K562 (cell line): Measurements from ENCODE around the gene USF2. TPM values are rescaled to one million over a fixed set of nuclear protein-coding genes. Genes with fewer than 3 reads are reported as not detected.

Source experiments
- ATAC-seq: fragments of 200-7000 bp; cut with Tn5 transposase; 3 replicates; pipeline ENCODE4 v1.9.1; 2020; ENCODE audit warnings: moderate library complexity
- BruUV-seq: library from RNA; stranded (reverse); fragments of 400-500 nt; replicated peaks from 2 replicates; lab custom pipeline; 2021; lab: Mats Ljungman, UMichigan
- CTCF ChIA-PET: fragments of 300-600 bp; formaldehyde crosslinking; extraction: SDS; loops from one replicate; lab custom pipeline; 2021; ENCODE audit warnings: low intra/inter-chr PET ratio; lab: Yijun Ruan, JAX
- POLR2A ChIA-PET: fragments of 300-600, 350-650 bp; sonication (Branson Sonifier 250); formaldehyde crosslinking; extraction: SDS; loops from one replicate; lab custom pipeline; 2021; ENCODE audit warnings: antibody characterized with exemption, inconsistent platforms; lab: Yijun Ruan, JAX
- DNase-seq, 4 experiments: peaks; one replicate each; pipeline versions ENCODE4 v3.0.0 to v3.0.0-alpha.2; 2011 to 2018; ENCODE audit warnings: low spot score in 3 of 4, mixed read lengths in 3 of 4; ENCODE audit errors: extremely low read depth in 1 of 4
- FAIRE-seq: peaks from 2 replicates; lab custom pipeline; 2011; peaks lifted over from hg19 to GRCh38; lab: Jason Lieb, UNC
- H2AFZ ChIP-seq: 2 replicates; pipeline ENCODE4 v1.6.0; 2011; ENCODE audit warnings: low read depth, low read length, control low read depth, inconsistent platforms
- H3K27ac ChIP-seq: fragments of 200-600 bp; 3 replicates; pipeline ENCODE4 v1.8.0; 2011; ENCODE audit warnings: low read depth, mild to moderate bottlenecking, control low read depth, inconsistent platforms, low read length, moderate library complexity, mixed read lengths; ENCODE audit errors: extremely low read depth
- H3K27me3 ChIP-seq, 2 experiments: fragments of 300-600 bp in 1 of 2; 2 replicates in 1 of 2; 3 replicates in 1 of 2; pipeline versions ENCODE4 v1.6.0 to v1.8.0; 2011; ENCODE audit warnings: inconsistent platforms in 2 of 2, low read length in 2 of 2, mild to moderate bottlenecking in 1 of 2, mixed read lengths in 1 of 2, moderate library complexity in 1 of 2; ENCODE audit not compliant: control insufficient read depth in 2 of 2, insufficient read depth in 2 of 2
- H3K36me3 ChIP-seq: fragments of 300-600 bp; 3 replicates; pipeline ENCODE4 v1.8.0; 2011; ENCODE audit warnings: mild to moderate bottlenecking, low read length, inconsistent platforms; ENCODE audit not compliant: control insufficient read depth, insufficient read depth
- H3K4me1 ChIP-seq, 2 experiments: fragments of 200-600 bp in 1 of 2; replicated peaks in 1 of 2; 2 replicates in 1 of 2; 3 replicates in 1 of 2; pipeline versions ENCODE4 v1.5.1 to v1.8.0; 2011; ENCODE audit warnings: inconsistent platforms in 2 of 2, low read length in 2 of 2, mild to moderate bottlenecking in 1 of 2, mixed read lengths in 1 of 2, moderate library complexity in 1 of 2; ENCODE audit not compliant: control insufficient read depth in 2 of 2, insufficient read depth in 2 of 2
- H3K4me2 ChIP-seq: 2 replicates; pipeline ENCODE4 v1.6.1; 2011; ENCODE audit warnings: low read length, control low read depth, inconsistent platforms, mixed read lengths; ENCODE audit not compliant: insufficient read depth
- H3K4me3 ChIP-seq: fragments of 200-600 bp; sonication (generic), shearing (Covaris generic); 2 replicates; pipeline ENCODE4 v1.5.1; 2016; ENCODE audit warnings: control low read depth, inconsistent platforms
- H3K79me2 ChIP-seq: fragments of 200-600 bp; 3 replicates; pipeline ENCODE4 v1.8.0; 2011; ENCODE audit warnings: low read length, inconsistent platforms; ENCODE audit not compliant: control insufficient read depth, insufficient read depth
- H3K9ac ChIP-seq, 2 experiments: 2 replicates each; pipeline versions ENCODE4 v1.6.0 to v1.6.1; 2011; ENCODE audit warnings: low read depth in 2 of 2, low read length in 2 of 2, control low read depth in 1 of 2, inconsistent platforms in 1 of 2, mild to moderate bottlenecking in 1 of 2, mixed read lengths in 1 of 2; ENCODE audit not compliant: insufficient read depth in 1 of 2
- H3K9me1 ChIP-seq: one replicate; pipeline ENCODE4 v1.6.0; 2011; ENCODE audit warnings: inconsistent platforms, mild to moderate bottlenecking, low read length, moderate library complexity; ENCODE audit not compliant: control insufficient read depth, insufficient read depth
- H3K9me3 ChIP-seq: replicated peaks from 2 replicates; pipeline ENCODE4 v1.5.1; 2011; ENCODE audit warnings: low read depth, low read length, inconsistent platforms; ENCODE audit not compliant: control insufficient read depth, insufficient read depth
- H4K20me1 ChIP-seq: replicated peaks from 2 replicates; pipeline ENCODE4 v1.6.1; 2011; ENCODE audit warnings: low read length, inconsistent platforms, mixed read lengths; ENCODE audit not compliant: control insufficient read depth, insufficient read depth
- KDM1A ChIP-seq, 2 experiments: fragments of 450-650 bp; IDR thresholded peaks; 2 replicates each; pipeline ENCODE4 v1.6.1; 2016; ENCODE audit warnings: mild to moderate bottlenecking in 2 of 2
- MCM3 ChIP-seq: fragments of 450-650 bp; IDR thresholded peaks from 2 replicates; pipeline ENCODE4 v1.6.1; 2016
- NFIC ChIP-seq: fragments of 450-650 bp; IDR thresholded peaks from 2 replicates; pipeline ENCODE4 v1.6.1; 2017; ENCODE audit warnings: mild to moderate bottlenecking, inconsistent platforms
- SREBF1 ChIP-seq: fragments of 150-350 bp; IDR thresholded peaks from 2 replicates; pipeline ENCODE4 v1.6.1; 2014; ENCODE audit warnings: antibody characterized with exemption, low read depth, low read length, borderline replicate concordance
- ZBTB7A ChIP-seq: IDR thresholded peaks from 2 replicates; pipeline ENCODE4 v1.6.1; 2011; ENCODE audit warnings: low read depth, mild to moderate bottlenecking, low read length, moderate library complexity, borderline replicate concordance; ENCODE audit not compliant: control insufficient read depth
- ZNF121 ChIP-seq: sonication (generic); formaldehyde crosslinking; conservative IDR thresholded peaks from 2 replicates; pipeline ENCODE4 v1.8.0; 2022; ENCODE audit warnings: missing genetic modification reagents
- WGBS: fragments of 100-300 bp; shearing (Covaris generic); methylation state at CpG from one replicate; pipeline ENCODE4 v1.1.6; 2016; ENCODE audit warnings: low coverage, mixed read lengths; ENCODE audit not compliant: insufficient coverage; ENCODE audit errors: missing lambda C conversion rate; 5-methylcytosine and 5-hydroxymethylcytosine counted together
- in situ Hi-C: fragments of 300-500 bp; cut with MboI; formaldehyde crosslinking; loops from 4 replicates; pipeline ENCODE4 v1.15.0; 2018; ENCODE audit warnings: inconsistent platforms, mixed read lengths
- intact Hi-C: fragments of 100-400 bp; cut with micrococcal nuclease; formaldehyde crosslinking; loops from 2 replicates; pipeline ENCODE4 v1.14.2; 2022
- polyA plus RNA-seq, 8 experiments: library from polyadenylated mRNA; depleted of rRNA in 4 of 8; stranded (reverse) in 5 of 8; unstranded in 3 of 8; fragments of >200 nt; fragmentation: Nextera tagmentation in 2 of 8; fragmentation: Illumina TruSeq in 1 of 8; extraction: Ambion mirVana in 2 of 8; extraction: Trizol in 1 of 8; gene quantifications; 2 replicates each; pipeline versions ENCODE4 v1.2.1 to v1.2.3, GENCODE V29; 2011 to 2014; ENCODE audit warnings: inconsistent platforms in 1 of 8, missing spikeins in 1 of 8
- total RNA-seq, 7 experiments: library from RNA; depleted of rRNA in 6 of 7; stranded (reverse); fragments of >200 nt in 6 of 7; fragmentation: Illumina TruSeq in 2 of 7; extraction: Trizol in 2 of 7; gene quantifications; 2 replicates each; pipeline versions ENCODE4 v1.2.1 to v1.2.3, GENCODE V29; 2011 to 2021; ENCODE audit warnings: low replicate concordance in 1 of 7
- TF ChIP-seq, protein P1 (sequence below): fragments of 450-650 bp; IDR thresholded peaks from 2 replicates; pipeline ENCODE4 v1.6.1; 2018; ENCODE audit not compliant: partially characterized antibody
- TF ChIP-seq, protein P2 (sequence below), 2 experiments: IDR thresholded peaks; 2 replicates each; pipeline ENCODE4 v1.6.1; 2011; ENCODE audit warnings: borderline replicate concordance in 1 of 2, control low read depth in 1 of 2, low read depth in 1 of 2, low read length in 1 of 2, mild to moderate bottlenecking in 1 of 2, mixed read lengths in 1 of 2, moderate library complexity in 1 of 2; ENCODE audit not compliant: insufficient read depth in 1 of 2, insufficient read length in 1 of 2, poor library complexity in 1 of 2, severe bottlenecking in 1 of 2; ENCODE audit errors: extremely low read depth in 1 of 2

The USF2 gene
- total and polyA plus RNA-seq, 9 of the 15 experiments (the other 6 are each of a cell fraction or from before 2014, with no cell fraction given): 0.27 to 93.7 (median 58.4) TPM

DNA sequence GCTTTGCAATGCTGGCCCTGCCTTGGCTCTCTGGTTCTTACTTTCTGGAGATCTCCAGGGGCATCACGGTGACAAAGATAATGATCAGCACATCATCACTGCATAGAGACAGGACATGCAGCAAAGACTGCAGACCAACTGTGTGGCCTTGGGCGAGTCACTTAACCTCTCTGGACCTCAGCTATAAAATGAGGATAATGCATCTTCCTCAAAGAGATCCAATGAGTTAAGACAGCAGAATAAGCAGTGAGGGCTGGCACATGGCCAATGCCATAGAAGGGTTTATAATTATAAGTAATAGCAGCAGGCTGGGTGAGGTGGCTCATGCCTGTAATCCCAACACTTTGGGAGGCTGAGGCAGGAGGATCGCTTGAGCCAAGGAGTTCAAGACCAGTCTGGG is 25.6 kb downstream of the USF2 start (continued):
- peak; percentile 8 to 45; a peak in 1 of 4 replicates for TF ChIP-seq KDM1A (IDR thresholded peaks at IDR 0.05)
- peak; percentile 76 for TF ChIP-seq NFIC

DNA sequence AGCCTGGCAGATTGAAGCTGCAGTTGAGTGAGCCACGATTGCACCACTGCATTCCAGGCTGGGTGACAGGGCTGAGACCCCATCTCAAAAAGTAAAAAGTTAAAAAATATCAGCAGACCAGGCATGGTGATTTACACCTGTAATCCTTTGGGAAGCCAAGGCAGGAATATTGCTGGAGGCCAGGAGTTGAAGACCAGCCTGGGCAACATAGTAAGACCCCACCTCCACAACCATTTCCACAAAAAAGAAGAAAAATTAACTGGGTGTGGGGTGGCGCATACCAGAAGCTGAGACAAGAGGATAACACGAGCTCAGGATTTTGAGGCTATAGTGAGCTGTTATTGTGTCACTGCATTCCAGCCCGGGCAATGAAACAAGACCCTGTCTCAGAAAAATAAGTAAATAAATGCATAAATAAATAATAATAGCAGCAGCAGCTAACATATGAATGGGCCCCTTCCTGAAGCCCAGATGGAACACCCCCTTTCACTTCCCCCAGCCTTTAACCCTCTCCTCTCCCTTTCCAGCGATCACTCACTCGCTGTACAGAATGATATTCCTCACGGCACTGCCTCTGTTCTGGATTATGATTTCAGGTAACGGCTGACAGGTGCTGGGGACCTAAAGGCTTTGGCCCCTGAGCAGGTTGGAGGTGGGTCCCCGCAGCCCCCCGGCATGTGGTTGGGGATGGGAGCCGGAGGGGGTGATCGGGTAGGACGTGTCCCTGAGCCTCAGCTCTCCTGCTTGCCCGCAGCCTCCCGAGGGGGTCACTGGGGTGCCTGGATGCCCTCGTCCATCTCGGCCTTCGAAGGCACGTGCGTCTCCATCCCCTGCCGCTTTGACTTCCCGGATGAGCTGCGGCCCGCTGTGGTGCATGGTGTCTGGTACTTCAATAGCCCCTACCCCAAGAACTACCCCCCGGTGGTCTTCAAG is 26.4 kb downstream of the USF2 start:
- Histone ChIP-seq H3K27me3 (peaks cover 2 to 12% of the 10 kb centered on the region in 2 experiments; a peak in 3 of 5 replicates), H3K4me1 (peaks cover 40 to 76% of the 10 kb centered on the region in 2 experiments), H3K36me3 (no peaks in the 10 kb centered on the region), H3K9ac (peak overlapping the region in 1 of 2 experiments; percentile 47; a peak in 2 of 4 replicates), H3K4me2 (no peak overlapping the region), H3K79me2 (no peaks in the 10 kb centered on the region), H3K4me3 (no peak overlapping the region), H3K27ac (no peak overlapping the region), H3K9me3 (no peaks in the 10 kb centered on the region), H2AFZ (peak overlapping the region; percentile 7; the same call in 1 of the 2 replicates), H4K20me1 (no peaks in the 10 kb centered on the region), H3K9me1 (peaks cover 6% of the 10 kb centered on the region)
- POLR2A ChIA-PET: interaction anchor here (0.5 to 1.5 kb wide), 4 partner anchors 13 to 147 kb away, joined by 3 to 4 read pairs (median 4); partner anchors contain the start of gene HAMP
- FAIRE-seq (no peak), ATAC-seq (no peak), DNase-seq (no peak)
- WGBS: 71% methylated on average over 16 of the region's 25 CpGs
- no TSS peak for BruUV-seq
- CTCF ChIA-PET: no interaction called here
- TF ChIP-seq, protein P1, sequence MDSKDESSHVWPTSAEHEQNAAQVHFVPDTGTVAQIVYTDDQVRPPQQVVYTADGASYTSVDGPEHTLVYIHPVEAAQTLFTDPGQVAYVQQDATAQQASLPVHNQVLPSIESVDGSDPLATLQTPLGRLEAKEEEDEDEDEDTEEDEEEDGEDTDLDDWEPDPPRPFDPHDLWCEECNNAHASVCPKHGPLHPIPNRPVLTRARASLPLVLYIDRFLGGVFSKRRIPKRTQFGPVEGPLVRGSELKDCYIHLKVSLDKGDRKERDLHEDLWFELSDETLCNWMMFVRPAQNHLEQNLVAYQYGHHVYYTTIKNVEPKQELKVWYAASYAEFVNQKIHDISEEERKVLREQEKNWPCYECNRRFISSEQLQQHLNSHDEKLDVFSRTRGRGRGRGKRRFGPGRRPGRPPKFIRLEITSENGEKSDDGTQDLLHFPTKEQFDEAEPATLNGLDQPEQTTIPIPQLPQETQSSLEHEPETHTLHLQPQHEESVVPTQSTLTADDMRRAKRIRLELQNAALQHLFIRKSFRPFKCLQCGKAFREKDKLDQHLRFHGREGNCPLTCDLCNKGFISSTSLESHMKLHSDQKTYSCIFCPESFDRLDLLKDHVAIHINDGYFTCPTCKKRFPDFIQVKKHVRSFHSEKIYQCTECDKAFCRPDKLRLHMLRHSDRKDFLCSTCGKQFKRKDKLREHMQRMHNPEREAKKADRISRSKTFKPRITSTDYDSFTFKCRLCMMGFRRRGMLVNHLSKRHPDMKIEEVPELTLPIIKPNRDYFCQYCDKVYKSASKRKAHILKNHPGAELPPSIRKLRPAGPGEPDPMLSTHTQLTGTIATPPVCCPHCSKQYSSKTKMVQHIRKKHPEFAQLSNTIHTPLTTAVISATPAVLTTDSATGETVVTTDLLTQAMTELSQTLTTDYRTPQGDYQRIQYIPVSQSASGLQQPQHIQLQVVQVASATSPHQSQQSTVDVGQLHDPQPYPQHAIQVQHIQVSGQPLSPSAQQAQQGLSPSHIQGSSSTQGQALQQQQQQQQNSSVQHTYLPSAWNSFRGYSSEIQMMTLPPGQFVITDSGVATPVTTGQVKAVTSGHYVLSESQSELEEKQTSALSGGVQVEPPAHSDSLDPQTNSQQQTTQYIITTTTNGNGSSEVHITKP: peak; percentile 67
- TF ChIP-seq MCM3: no peak
- peak; percentile 50; the same call in 1 of the 2 replicates for TF ChIP-seq ZBTB7A
- TF ChIP-seq, protein P2, sequence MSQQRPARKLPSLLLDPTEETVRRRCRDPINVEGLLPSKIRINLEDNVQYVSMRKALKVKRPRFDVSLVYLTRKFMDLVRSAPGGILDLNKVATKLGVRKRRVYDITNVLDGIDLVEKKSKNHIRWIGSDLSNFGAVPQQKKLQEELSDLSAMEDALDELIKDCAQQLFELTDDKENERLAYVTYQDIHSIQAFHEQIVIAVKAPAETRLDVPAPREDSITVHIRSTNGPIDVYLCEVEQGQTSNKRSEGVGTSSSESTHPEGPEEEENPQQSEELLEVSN (IDR thresholded peaks at IDR 0.05; ENCODE audit: borderline replicate concordance in 1 of 2, extremely low read depth in 1 of 2, insufficient read depth in 1 of 2, insufficient read length in 1 of 2, low read depth in 1 of 2, low read length in 1 of 2, poor library complexity in 1 of 2, severe bottlenecking in 1 of 2): peak in 1 of 2 experiments; percentile 30
- TF ChIP-seq ZNF121: peak; percentile 39; the same call in 1 of the 2 replicates
- no peak for TF ChIP-seq SREBF1
- intact Hi-C loops: no loop called here
- in situ Hi-C loops: no loop called here
